ENCODE results near the gene PAEP.
"Not testable (repeated sequence)": the region's sequence is repeated elsewhere in the genome, so short reads cannot be mapped to it uniquely, and the experiment has no call there.

PAEP gene

GRCh38 chr9:135561391-135562234, at the start of gene PAEP:
TSS of gene PAEP (plus strand) at chr9:135561756.
- CTCF ChIA-PET, result no interaction called here
- POLR2A ChIA-PET, result no interaction called here
- TF ChIP-seq CTCF (IDR thresholded peaks at IDR 0.05; ENCODE audit: control extremely low read depth, extremely low read depth, low read depth, missing control alignments), result no peak
- DNase-seq (ENCODE audit: extremely low spot score), result no peak

GRCh38 chr9:135512241-135512603, 49.3 kb upstream of the PAEP start:
- no peak for DNase-seq (ENCODE audit: extremely low spot score)
- CTCF ChIA-PET, result interaction anchor here (1.4 kb wide), 1 partner anchor 7 kb away, joined by 4 read pairs; no protein-coding TSS in a partner anchor
- POLR2A ChIA-PET, result no interaction called here
- TF ChIP-seq CTCF (IDR thresholded peaks at IDR 0.05; ENCODE audit: control extremely low read depth, extremely low read depth, low read depth, missing control alignments), result no peak

GRCh38 chr9:135512904-135513303, 48.7 kb upstream of the PAEP start:
- TF ChIP-seq CTCF (IDR thresholded peaks at IDR 0.05; ENCODE audit: control extremely low read depth, extremely low read depth, low read depth, missing control alignments), result no peak
- no peak for DNase-seq (ENCODE audit: extremely low spot score)
- ChIA-PET CTCF (interaction anchor here (1.4 kb wide), 1 partner anchor 8 kb away, joined by 4 read pairs; no protein-coding TSS in a partner anchor), POLR2A (no interaction called here)

GRCh38 chr9:135513351-135513846, 48.2 kb upstream of the PAEP start:
- ChIA-PET CTCF (interaction anchor here (1.4 kb wide), 1 partner anchor 9 kb away, joined by 4 read pairs; no protein-coding TSS in a partner anchor), POLR2A (no interaction called here)

GRCh38 chr9:135513906-135514305, 47.6 kb upstream of the PAEP start:
- POLR2A ChIA-PET; DNase-seq (ENCODE audit: extremely low spot score): not testable (repeated sequence)
- CTCF ChIA-PET, result interaction anchor here (1.1 kb wide), 1 partner anchor 9 kb away, joined by 3 read pairs; no protein-coding TSS in a partner anchor

More at GRCh38 chr9:135513351-135513846, 48.2 kb upstream of the PAEP start:
- TF ChIP-seq CTCF (IDR thresholded peaks at IDR 0.05; ENCODE audit: control extremely low read depth, extremely low read depth, low read depth, missing control alignments), result no peak
- DNase-seq (ENCODE audit: extremely low spot score), result no peak

- ChIA-PET POLR2A (no interaction called here), CTCF (interaction anchor here (1.1 to 1.2 kb wide), 2 partner anchors 9 to 10 kb away, joined by 3 read pairs; no protein-coding TSS in a partner anchor)
- DNase-seq (ENCODE audit: extremely low spot score), result no peak
- TF ChIP-seq CTCF (IDR thresholded peaks at IDR 0.05; ENCODE audit: control extremely low read depth, extremely low read depth, low read depth, missing control alignments), result no peak
Measured at GRCh38 chr9:135514342-135515082, 47.0 kb upstream of the PAEP start.

Measured in GM10248 (cell line).